K562 (cell line): Measurements from ENCODE around the gene CCDC184. TPM values are rescaled to one million over a fixed set of nuclear protein-coding genes. Genes with fewer than 3 reads are reported as not detected.

Experiments
- ARNT ChIP-seq, 2 experiments: fragments of 450-650 bp; IDR thresholded peaks; 2 replicates each; pipeline ENCODE4 v1.6.1; 2016; ENCODE audit warnings: mild to moderate bottlenecking in 1 of 2
- BMI1 ChIP-seq: fragments of 150-350 bp; IDR thresholded peaks from 2 replicates; pipeline ENCODE4 v1.6.1; 2014; ENCODE audit warnings: low read length
- BRD9 ChIP-seq: fragments of 450-650 bp; IDR thresholded peaks from 2 replicates; pipeline ENCODE4 v1.6.1; 2018; ENCODE audit warnings: low read depth; ENCODE audit not compliant: partially characterized antibody
- DDX20 ChIP-seq: fragments of 450-650 bp; IDR thresholded peaks from 2 replicates; pipeline ENCODE4 v1.6.1; 2016; ENCODE audit warnings: missing genetic modification characterization, low read depth, mild to moderate bottlenecking, missing compliant biosample characterization, moderate library complexity
- DLX4 ChIP-seq: fragments of 250-450 bp; sonication (Bioruptor Pico); IDR thresholded peaks from 2 replicates; pipeline ENCODE4 v1.6.1; 2021; ENCODE audit warnings: mild to moderate bottlenecking
- GMEB1 ChIP-seq: fragments of 250-450 bp; sonication (Bioruptor Pico); IDR thresholded peaks from 2 replicates; pipeline ENCODE4 v1.4.0; 2020; ENCODE audit warnings: mild to moderate bottlenecking
- MECOM ChIP-seq: fragments of 250-450 bp; sonication (Bioruptor Pico); IDR thresholded peaks from 2 replicates; pipeline ENCODE4 v1.8.0; 2022; ENCODE audit warnings: inconsistent platforms
- MYBL2 ChIP-seq, 2 experiments: fragments of 450-650 bp in 1 of 2; sonication (generic) in 1 of 2; formaldehyde crosslinking in 1 of 2; IDR thresholded peaks; 2 replicates each; pipeline versions ENCODE4 v1.6.1 to v1.8.1; 2017 to 2022; ENCODE audit warnings: borderline replicate concordance in 1 of 2, inconsistent platforms in 1 of 2, low read depth in 1 of 2, mild to moderate bottlenecking in 1 of 2, missing genetic modification reagents in 1 of 2, moderate library complexity in 1 of 2
- NFRKB ChIP-seq: fragments of 450-650 bp; IDR thresholded peaks from 2 replicates; pipeline ENCODE4 v1.6.1; 2016; ENCODE audit warnings: low read depth
- RUNX1 ChIP-seq: sonication (generic); IDR thresholded peaks from 2 replicates; pipeline ENCODE4 v1.6.1; 2016; ENCODE audit warnings: antibody characterized with exemption, low read depth
- SOX6 ChIP-seq: fragments of 450-650 bp; IDR thresholded peaks from 2 replicates; pipeline ENCODE4 v1.6.1; 2014; ENCODE audit warnings: mild to moderate bottlenecking
- TCF7 ChIP-seq: sonication (generic); IDR thresholded peaks from 2 replicates; pipeline ENCODE4 v1.6.1; 2016; ENCODE audit warnings: antibody characterized with exemption, borderline replicate concordance
- ZSCAN32 ChIP-seq: fragments of 450-650 bp; formaldehyde crosslinking; IDR thresholded peaks from 2 replicates; pipeline ENCODE4 v1.4.0; 2020; ENCODE audit warnings: mild to moderate bottlenecking, moderate library complexity
- polyA plus RNA-seq, 8 experiments: library from polyadenylated mRNA; depleted of rRNA in 4 of 8; stranded (reverse) in 5 of 8; unstranded in 3 of 8; fragments of >200 nt; fragmentation: Nextera tagmentation in 2 of 8; fragmentation: Illumina TruSeq in 1 of 8; extraction: Ambion mirVana in 2 of 8; extraction: Trizol in 1 of 8; gene quantifications; 2 replicates each; pipeline versions ENCODE4 v1.2.1 to v1.2.3, GENCODE V29; 2011 to 2014; ENCODE audit warnings: inconsistent platforms in 1 of 8, missing spikeins in 1 of 8
- total RNA-seq, 7 experiments: library from RNA; depleted of rRNA in 6 of 7; stranded (reverse); fragments of >200 nt in 6 of 7; fragmentation: Illumina TruSeq in 2 of 7; extraction: Trizol in 2 of 7; gene quantifications; 2 replicates each; pipeline versions ENCODE4 v1.2.1 to v1.2.3, GENCODE V29; 2011 to 2021; ENCODE audit warnings: low replicate concordance in 1 of 7
- TF ChIP-seq, protein P1 (sequence below): fragments of 450-650 bp; formaldehyde crosslinking; IDR thresholded peaks from 2 replicates; pipeline ENCODE4 v1.4.0; 2020; ENCODE audit warnings: mild to moderate bottlenecking, moderate library complexity
- TF ChIP-seq, protein P2 (sequence below): sonication (generic); formaldehyde crosslinking; IDR thresholded peaks from 2 replicates; pipeline ENCODE4 v1.8.1; 2023; ENCODE audit warnings: missing genetic modification reagents, mild to moderate bottlenecking, borderline replicate concordance
- TF ChIP-seq, protein P3 (sequence below): fragments of 200-800 bp; sonication (Bioruptor generic); IDR thresholded peaks from 2 replicates; pipeline ENCODE4 v1.6.1; 2017; ENCODE audit warnings: missing genetic modification characterization, missing compliant biosample characterization

Gene CCDC184
- total and polyA plus RNA-seq, 9 of the 15 experiments (the other 6 are each of a cell fraction or from before 2014, with no cell fraction given): 0.09 TPM; not detected in 8

DNA sequence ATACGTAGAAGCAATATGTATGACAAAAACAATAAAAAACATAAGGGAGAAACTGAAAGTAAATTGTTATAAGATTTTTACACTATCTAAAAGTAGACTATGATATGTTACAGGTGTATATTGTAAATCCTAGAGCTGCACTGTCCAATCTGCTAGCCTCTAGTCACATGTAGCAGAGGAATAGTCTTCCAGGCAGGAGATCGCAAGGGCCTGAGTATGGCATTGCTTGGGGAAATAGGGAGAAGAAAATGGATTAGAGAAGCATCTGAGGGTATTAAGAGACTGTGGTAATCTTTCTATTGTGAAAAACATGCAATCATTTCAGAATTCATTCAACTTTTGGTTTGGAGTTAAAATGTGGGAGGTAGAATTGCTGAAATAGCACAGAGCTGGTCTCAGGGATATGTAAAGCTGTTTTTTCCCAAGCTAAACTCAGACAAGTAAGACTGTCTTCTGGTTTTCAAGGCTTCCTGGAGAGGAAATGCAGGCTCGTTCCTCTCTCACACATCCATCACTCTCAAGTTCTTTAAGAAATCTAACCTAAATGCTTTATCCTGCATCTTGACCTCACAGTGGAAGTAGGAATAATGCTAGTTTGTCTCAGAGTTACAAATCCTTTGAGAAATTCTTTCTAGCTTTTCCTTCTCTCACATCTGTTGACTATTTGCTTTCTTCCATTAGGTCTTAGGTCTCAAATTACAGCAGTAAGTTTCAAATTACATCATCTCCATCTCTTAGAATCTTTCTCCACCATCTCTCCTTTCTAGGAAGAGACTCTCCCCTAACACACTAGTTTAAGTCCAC is 7.6 kb upstream of the CCDC184 start (continued):
- TF ChIP-seq BRD9: peak; percentile 77
- TF ChIP-seq BMI1: no peak
- no peak for TF ChIP-seq MECOM (CRISPR knock-in tag)
- TF ChIP-seq, protein P1, sequence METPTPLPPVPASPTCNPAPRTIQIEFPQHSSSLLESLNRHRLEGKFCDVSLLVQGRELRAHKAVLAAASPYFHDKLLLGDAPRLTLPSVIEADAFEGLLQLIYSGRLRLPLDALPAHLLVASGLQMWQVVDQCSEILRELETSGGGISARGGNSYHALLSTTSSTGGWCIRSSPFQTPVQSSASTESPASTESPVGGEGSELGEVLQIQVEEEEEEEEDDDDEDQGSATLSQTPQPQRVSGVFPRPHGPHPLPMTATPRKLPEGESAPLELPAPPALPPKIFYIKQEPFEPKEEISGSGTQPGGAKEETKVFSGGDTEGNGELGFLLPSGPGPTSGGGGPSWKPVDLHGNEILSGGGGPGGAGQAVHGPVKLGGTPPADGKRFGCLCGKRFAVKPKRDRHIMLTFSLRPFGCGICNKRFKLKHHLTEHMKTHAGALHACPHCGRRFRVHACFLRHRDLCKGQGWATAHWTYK: 0 out of 2 replicates have a peak, but pooled peaks have one; percentile 25
- peak in 1 of 2 experiments; percentile 54; a peak in 2 of 4 replicates for TF ChIP-seq ARNT (IDR thresholded peaks at IDR 0.05)
- TF ChIP-seq DLX4 (CRISPR knock-in tag): no peak
- no peak for TF ChIP-seq MYBL2 (IDR thresholded peaks at IDR 0.05; ENCODE audit: low read depth)
- TF ChIP-seq MYBL2 (CRISPR knock-in tag; IDR thresholded peaks at IDR 0.05; ENCODE audit: borderline replicate concordance): no peak
- TF ChIP-seq, protein P2, sequence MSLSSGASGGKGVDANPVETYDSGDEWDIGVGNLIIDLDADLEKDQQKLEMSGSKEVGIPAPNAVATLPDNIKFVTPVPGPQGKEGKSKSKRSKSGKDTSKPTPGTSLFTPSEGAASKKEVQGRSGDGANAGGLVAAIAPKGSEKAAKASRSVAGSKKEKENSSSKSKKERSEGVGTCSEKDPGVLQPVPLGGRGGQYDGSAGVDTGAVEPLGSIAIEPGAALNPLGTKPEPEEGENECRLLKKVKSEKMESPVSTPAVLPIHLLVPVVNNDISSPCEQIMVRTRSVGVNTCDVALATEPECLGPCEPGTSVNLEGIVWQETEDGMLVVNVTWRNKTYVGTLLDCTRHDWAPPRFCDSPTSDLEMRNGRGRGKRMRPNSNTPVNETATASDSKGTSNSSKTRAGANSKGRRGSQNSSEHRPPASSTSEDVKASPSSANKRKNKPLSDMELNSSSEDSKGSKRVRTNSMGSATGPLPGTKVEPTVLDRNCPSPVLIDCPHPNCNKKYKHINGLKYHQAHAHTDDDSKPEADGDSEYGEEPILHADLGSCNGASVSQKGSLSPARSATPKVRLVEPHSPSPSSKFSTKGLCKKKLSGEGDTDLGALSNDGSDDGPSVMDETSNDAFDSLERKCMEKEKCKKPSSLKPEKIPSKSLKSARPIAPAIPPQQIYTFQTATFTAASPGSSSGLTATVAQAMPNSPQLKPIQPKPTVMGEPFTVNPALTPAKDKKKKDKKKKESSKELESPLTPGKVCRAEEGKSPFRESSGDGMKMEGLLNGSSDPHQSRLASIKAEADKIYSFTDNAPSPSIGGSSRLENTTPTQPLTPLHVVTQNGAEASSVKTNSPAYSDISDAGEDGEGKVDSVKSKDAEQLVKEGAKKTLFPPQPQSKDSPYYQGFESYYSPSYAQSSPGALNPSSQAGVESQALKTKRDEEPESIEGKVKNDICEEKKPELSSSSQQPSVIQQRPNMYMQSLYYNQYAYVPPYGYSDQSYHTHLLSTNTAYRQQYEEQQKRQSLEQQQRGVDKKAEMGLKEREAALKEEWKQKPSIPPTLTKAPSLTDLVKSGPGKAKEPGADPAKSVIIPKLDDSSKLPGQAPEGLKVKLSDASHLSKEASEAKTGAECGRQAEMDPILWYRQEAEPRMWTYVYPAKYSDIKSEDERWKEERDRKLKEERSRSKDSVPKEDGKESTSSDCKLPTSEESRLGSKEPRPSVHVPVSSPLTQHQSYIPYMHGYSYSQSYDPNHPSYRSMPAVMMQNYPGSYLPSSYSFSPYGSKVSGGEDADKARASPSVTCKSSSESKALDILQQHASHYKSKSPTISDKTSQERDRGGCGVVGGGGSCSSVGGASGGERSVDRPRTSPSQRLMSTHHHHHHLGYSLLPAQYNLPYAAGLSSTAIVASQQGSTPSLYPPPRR (CRISPR knock-in tag): no peak
- TF ChIP-seq GMEB1 (CRISPR knock-in tag): no peak
- TF ChIP-seq, protein P3, sequence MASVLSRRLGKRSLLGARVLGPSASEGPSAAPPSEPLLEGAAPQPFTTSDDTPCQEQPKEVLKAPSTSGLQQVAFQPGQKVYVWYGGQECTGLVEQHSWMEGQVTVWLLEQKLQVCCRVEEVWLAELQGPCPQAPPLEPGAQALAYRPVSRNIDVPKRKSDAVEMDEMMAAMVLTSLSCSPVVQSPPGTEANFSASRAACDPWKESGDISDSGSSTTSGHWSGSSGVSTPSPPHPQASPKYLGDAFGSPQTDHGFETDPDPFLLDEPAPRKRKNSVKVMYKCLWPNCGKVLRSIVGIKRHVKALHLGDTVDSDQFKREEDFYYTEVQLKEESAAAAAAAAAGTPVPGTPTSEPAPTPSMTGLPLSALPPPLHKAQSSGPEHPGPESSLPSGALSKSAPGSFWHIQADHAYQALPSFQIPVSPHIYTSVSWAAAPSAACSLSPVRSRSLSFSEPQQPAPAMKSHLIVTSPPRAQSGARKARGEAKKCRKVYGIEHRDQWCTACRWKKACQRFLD: peak; percentile 46; the same call in 1 of the 2 replicates
- no peak for TF ChIP-seq RUNX1
- no peak for TF ChIP-seq TCF7
- TF ChIP-seq SOX6: peak; percentile 35; the same call in 1 of the 2 replicates
- peak; percentile 74; the same call in 1 of the 2 replicates for TF ChIP-seq ZSCAN32 (CRISPR knock-in tag)
- 0 out of 2 replicates have a peak, but pooled peaks have one; percentile 30 for TF ChIP-seq DDX20 (tag)
- peak; percentile 71 for TF ChIP-seq NFRKB
